NCI-H2196 (cell line): ENCODE results near the gene B4GALT2.

Experiments used
- DNase-seq: peaks from one replicate; lab custom pipeline; 2025; ENCODE audit not compliant: unreplicated experiment; lab: John Stamatoyannopoulos, UW

The B4GALT2 gene

DNA sequence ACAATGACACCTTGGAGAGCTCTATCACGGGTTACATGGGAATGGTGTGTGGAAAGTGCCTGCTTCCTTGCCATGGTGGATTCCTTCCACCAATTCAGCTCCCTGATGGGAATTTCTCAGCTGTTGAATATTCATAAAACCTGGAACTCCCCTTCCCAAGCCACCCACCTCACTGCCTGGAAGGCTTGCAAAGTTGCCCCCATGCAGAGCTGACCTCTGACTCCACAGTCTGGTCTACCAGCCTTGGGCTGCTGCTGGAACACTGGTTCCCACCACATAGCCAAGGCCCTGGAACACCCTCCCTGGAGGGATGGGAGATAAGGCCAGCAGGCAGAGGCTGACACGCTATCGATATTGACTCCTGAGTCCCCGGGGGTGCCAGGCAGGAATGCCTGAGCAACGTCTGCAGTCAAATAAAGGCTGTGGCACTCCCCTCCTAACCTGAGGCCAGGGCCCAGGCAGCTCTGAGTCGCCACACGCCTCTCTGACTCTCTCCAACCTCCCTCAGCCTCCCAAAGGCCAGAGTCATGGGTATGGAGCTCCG lies 21.2 kb downstream of the B4GALT2 start:
- no peak for DNase-seq

GRCh38 chr1:44002165-44002564 lies 23.2 kb downstream of the B4GALT2 start:
- DNase-seq, result no peak

GRCh38 chr1:44002606-44003157 lies 23.7 kb downstream of the B4GALT2 start:
- no peak for DNase-seq

DNA sequence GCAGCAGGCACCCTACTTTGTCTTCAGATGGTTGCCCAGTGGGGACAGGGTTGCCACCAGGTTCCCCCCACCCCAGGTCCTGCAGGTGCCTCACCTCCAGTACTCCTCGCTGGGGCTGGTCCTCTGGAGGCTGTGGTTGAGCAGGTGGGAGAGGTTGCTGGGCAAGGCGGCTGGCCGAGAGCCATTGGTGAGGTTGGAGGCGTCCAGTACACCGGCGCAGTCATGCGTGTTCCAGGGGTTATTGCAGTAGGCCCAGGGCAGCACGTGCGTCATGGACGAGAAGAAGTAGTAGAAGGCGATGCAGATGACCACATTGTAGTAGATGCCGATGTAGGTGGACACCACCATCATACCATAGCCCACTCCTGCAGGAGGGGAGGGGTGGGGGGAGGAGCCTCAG lies 29.2 kb downstream of the B4GALT2 start:
- DNase-seq, result no peak

GRCh38 chr1:44010935-44011471 lies 32.0 kb downstream of the B4GALT2 start:
- no peak for DNase-seq

DNA sequence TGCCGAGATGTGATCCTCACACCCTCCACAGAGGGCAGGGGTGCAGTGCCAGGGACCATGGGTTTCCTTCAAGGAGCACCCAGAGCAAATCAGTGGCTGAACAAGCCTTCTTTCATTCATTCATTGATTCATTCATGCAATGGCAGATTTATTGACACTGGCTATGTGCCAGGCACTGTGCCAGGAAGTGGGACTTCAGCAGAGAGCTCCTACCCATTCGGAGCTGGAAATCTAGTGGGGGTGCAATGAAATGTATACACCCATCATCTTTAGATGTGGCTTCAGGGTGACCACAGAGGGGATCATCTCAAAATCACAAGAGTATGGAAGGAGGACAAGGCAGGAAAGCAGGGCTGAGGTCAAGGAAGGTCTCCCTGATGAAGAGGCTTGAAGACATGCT lies 33.4 kb downstream of the B4GALT2 start:
- peak; percentile 7 for DNase-seq

GRCh38 chr1:44012941-44013609 lies 34.1 kb downstream of the B4GALT2 start:
- DNase-seq, result no peak

DNA sequence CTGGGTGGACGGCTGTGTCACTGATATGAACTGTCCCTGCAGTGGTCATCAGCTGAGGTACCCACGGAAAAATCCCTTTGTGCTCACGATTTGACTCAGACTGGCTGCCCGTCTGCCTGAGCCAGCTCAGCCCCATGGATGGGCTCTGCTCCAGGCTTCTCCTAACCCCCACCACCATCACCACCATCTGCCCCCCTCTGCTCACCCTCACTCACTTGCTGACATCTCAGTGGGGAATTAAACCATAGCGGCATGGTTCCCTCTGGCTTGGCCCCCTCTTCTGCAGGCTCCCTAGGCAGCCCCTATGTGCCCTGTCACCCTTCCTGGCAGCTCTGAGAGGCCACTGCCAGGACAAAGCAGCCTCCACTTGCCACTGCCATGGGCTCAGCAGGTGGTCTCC lies 34.9 kb downstream of the B4GALT2 start:
- DNase-seq, result no peak

DNA sequence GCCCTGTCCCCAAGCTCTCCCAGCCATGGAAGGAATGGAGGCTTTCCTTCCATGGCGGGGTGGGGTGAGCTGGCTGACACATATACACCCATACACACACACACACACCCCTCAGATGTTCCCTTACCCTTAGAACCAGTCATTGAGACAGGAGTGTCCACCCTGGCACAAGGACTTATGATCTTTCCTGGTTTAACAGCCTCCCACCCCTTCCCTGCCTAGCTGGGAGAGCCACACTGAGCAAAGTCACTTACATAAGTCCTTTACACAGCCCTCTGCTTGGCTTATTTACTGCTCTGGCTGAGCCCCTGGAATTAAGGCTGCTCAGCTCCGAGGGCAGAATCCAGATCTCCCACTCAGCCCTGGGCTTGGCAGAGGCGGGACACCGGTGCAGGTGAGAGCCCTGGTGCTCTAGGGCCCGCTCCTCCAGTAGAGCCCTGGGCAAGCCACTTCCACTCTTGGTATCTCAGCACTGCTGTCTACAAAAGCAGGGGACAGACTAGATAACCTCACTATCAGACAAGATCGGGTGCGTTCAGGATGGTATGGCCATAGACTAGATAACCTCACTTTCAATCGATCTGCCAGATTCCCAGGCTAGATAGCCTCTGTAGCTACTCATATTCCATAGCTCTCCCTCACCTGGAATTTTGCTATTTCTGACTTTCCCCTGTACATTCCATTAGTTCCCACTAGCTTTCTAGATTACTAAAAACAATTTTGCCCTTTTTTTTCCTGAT lies 35.5 kb downstream of the B4GALT2 start:
- DNase-seq, result no peak

DNA sequence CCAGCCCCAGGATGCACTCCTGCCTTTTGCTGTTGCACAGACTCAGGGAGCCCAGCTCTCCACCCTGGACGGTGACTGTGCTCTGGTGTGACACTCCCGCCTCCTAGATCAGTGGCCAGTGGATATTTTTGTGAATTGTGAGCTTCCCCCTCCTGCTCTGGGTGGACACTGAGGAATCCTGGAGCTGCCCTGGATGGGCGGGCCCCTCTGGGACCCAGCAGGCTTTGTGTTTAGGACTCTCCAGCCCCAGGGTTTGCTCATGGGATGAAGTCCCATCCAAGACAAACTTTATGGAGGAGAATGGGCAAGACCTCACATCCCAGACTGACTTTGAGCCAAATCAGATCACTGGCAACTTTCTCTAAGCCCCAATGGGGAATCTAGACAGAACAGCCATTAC lies 36.2 kb downstream of the B4GALT2 start:
- no peak for DNase-seq

DNA sequence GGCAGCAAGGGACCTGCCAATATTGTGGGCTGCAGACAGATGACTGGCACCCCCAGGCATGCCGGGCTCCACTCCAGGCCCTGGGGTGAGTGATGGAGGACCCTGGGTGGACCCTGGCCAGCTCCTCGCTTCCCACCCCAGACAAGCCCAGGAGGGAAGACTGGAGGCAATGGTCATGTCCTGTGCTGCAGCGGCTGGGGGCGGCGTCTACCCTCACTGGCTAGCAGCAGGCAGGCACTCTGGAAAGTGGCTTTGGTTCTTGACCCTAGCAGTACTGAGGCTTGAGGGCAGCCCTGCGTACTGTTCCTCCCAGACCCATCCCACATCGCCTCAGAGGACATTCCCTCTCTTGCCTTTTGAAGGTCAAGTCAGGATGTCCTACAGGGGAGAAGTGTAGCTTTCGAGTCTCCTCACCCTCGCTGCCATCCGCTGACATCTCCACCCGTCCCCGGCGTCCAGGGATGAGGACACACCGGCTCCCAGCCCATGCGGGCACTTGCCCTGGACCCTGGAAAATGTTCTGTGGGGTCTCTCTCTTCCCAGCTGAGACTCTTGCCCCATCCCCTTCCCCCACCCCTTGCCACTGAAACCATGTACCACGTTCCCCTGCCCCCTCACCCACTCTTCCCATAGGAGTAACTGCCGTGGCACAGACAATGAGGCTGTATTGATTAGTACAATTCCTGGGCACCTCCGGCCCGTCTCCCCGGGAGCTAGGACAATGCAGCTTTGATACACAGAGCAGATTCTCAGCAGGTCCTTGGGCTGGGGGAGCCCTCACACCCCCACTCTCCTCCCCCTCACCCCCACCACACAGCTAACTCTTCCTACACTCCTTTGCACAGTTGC lies 37.3 kb downstream of the B4GALT2 start:
- DNase-seq, result no peak

GRCh38 chr1:44016890-44017400 lies 37.9 kb downstream of the B4GALT2 start:
- no peak for DNase-seq

- DNase-seq, result no peak
Measured at GRCh38 chr1:44019466-44019948, 40.5 kb downstream of the B4GALT2 start.

DNA sequence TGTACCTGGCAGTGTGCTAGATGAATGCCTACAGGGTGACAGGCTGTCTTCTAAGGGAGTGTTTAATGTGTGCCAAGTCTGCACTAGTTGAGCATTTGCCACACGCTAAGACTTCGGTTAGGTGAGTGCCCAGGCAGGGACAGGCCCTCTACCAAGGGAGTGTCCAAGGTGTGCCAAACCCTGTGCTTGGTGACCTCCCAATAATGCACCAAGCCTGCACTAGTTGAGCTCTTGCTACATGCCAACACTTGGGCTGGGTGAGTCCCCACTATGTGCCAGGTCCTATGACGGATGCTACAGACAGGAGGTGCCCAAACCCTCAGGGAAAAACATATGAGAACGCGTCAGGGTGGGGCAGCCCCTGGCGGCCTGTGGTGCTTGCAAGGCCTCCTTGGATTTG lies 41.5 kb downstream of the B4GALT2 start:
- no peak for DNase-seq

- no peak for DNase-seq
Measured at GRCh38 chr1:44021156-44021555, 42.1 kb downstream of the B4GALT2 start.

GRCh38 chr1:44021581-44022321 lies 42.7 kb downstream of the B4GALT2 start:
- DNase-seq, result no peak

DNA sequence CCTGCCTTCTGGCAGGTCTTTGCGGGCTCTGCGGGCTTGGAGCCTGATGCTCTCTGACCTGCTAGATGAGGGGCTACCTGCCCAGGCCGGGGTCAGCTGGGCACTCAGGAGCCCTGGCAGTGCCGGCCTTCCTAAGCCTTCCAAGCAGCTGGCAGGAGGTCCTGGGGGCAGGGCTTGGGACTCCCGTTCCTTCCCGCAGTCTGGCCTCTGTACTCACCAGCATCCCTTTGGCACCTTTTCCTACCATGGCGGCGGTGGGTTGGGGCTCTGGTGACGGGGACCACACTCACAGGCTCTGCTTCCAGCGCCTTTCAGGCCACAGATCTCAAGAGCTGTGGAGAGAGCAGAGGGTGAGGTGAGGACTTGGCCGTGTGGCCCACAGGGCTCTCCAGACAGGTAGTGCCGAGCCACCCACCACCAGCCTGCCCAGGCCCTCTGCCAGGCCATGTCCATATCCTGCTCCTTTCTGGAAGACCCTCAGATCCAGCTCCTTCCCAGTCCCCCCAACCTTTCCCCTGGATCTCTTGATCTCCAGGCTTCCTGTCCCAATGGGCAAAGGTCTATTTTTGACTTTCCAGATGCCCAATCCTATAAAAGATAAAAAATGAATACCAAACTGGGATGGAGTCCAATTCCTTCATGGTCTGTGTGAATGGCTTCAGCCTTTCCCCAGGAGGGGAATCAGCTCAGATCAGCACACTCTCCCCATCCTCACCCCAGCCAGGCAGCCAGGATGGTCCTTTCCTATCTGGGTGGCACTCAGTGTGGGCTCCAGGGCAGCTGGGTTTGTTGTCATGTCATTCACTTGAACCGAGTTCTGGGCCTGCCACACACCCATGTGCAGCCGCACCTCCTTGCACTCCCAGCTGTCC lies 45.3 kb downstream of the B4GALT2 start:
- DNase-seq, result no peak

DNA sequence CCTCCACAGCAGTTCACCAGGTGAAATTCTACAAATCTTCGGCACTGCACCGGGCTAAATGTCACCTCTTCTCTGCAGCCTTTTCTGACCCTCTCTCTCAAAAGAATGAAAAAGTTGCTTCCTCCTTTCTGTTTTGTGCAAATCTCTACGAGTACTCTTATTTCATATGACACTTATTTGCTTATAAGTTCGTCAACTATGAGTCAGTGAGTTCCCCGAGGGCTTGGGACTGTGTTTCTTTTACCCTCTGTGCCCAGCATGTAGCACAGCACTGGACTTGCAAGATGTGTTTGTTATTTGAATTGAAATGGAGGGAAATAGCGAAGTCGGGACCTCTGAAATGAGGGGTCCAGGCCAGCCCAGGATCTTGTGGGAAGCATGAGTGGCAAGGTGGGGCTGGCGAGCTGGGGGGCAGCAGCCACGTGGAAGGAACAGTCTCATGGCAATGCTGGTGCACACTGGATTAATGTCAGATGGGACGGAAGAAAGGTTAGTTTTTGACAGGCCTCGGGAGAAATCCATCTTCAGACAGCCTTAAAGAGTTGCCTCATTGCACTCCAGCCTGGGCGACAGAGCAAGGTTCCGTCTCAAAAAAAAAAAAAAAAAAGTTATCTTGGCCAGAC lies 46.0 kb downstream of the B4GALT2 start:
- DNase-seq, result no peak

DNA sequence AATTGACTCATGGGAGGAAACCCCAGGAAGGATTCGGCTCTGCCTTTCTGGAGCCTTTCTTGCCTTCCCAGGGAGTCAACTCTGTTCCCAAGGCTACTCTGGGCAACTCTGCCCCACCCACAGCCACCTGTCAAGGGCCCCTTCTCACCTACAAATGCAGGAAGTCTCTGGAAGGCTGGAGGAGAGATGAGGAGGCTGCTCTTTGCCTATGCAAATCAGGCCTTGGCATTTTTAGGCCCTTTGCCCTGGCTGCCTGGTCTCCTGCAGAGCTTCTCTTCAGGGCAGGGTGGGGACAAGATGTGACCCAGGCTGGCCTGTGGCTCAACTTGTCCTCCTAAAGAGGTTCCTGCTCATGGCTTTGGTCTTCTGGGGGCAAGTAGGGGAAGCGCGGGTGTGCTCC lies 46.8 kb downstream of the B4GALT2 start:
- DNase-seq, result no peak
